ENCODE results near the gene NAV1. TPM values are rescaled to one million over a fixed set of nuclear protein-coding genes. Genes with fewer than 3 reads are reported as not detected.
A peak's percentile ranks its signal among the peaks of the same experiment; 100 is the strongest.

Gene NAV1
- total and polyA plus RNA-seq, 7 donors = 1.8 to 13.3 (median 8.4) TPM

- H3K27ac ChIP-seq = no peak overlapping the region
- H3K9me3 ChIP-seq = no peaks in the 10 kb centered on the region
- intact Hi-C loops (cut with DNase I) = no loop called here
- DNase-seq (no peak), ATAC-seq (no peak)
- no peaks in the 10 kb centered on the region for H3K27me3 ChIP-seq (ENCODE audit: insufficient read depth in 3 of 3, low read length in 2 of 3)
- TF ChIP-seq, protein P1, sequence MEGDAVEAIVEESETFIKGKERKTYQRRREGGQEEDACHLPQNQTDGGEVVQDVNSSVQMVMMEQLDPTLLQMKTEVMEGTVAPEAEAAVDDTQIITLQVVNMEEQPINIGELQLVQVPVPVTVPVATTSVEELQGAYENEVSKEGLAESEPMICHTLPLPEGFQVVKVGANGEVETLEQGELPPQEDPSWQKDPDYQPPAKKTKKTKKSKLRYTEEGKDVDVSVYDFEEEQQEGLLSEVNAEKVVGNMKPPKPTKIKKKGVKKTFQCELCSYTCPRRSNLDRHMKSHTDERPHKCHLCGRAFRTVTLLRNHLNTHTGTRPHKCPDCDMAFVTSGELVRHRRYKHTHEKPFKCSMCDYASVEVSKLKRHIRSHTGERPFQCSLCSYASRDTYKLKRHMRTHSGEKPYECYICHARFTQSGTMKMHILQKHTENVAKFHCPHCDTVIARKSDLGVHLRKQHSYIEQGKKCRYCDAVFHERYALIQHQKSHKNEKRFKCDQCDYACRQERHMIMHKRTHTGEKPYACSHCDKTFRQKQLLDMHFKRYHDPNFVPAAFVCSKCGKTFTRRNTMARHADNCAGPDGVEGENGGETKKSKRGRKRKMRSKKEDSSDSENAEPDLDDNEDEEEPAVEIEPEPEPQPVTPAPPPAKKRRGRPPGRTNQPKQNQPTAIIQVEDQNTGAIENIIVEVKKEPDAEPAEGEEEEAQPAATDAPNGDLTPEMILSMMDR (IDR thresholded peaks at IDR 0.05) = no peak
- 98 to 100% (median 98%) methylated on average over 1 of the region's 1 CpG for WGBS, 3 donors
- H3K4me3 ChIP-seq = no peak overlapping the region
- no peaks in the 10 kb centered on the region for H3K4me1 ChIP-seq
- no peaks in the 10 kb centered on the region for H3K36me3 ChIP-seq (ENCODE audit: insufficient read depth in 1 of 2, low read depth in 1 of 2)
Measured at GRCh38 chr1:201525193-201525778, 13.6 kb upstream of the NAV1 start.

DNA sequence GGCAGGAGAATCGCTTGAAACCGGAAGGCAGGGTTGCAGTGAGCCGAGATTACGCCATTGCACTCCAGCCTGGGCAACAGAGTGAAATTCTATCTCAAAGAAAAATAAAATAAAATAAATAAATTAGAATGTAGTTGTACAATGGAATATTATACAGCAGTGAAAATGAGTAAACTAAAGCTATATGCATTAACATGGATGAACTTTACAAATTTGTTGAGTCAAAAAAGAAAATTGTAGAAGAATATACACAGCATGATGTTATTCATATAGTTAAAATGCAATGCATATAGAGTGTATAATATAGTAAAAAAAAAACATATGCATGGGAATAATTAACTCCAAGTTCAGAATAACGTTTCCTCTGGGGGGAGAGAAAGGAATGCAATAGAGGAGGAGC, 11.0 kb upstream of the NAV1 start:
- Histone ChIP-seq H3K36me3 (ENCODE audit: insufficient read depth in 1 of 2, low read depth in 1 of 2) (no peaks in the 10 kb centered on the region), H3K27ac (no peak overlapping the region), H3K9me3 (no peaks in the 10 kb centered on the region), H3K27me3 (ENCODE audit: insufficient read depth in 3 of 3, low read length in 2 of 3) (no peaks in the 10 kb centered on the region), H3K4me1 (peaks cover 6% of the 10 kb centered on the region), H3K4me3 (no peak overlapping the region)
- intact Hi-C loops (cut with DNase I) = no loop called here
- no peak for ATAC-seq
- WGBS, 3 donors = 93 to 97% (median 93%) methylated on average over 5 of the region's 5 CpGs
- TF ChIP-seq, protein P1 (IDR thresholded peaks at IDR 0.05) = no peak
- DNase-seq = no peak

DNA sequence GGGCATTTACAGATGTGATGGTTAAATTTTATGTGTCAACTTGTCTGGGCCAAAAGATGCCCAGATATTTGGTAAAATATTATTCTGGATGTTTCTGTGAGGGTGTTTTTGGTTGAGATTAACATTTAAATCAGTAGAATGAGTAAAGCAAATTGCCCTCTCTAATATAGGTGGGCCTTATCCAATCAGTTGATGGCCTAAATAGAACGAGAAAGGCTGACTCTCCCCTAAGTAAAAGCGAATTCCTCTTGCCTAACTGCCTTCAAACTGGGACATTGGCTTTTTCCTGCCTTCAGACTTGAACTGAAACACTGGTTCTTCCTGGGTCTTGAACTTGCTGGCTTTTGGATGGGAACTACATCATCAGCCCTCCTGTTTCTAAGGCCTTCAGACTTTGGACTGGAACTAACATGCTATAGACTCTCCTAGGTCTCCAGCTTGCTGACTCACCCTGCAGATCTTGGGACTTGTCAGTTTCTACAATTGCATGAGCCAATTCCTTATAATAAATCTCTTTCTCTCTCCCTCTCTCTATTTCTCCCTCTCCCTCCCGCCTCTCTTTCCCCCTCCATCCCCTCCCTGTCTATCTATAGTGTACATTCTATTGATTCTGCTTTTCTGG, 10.2 kb upstream of the NAV1 start:
- Histone ChIP-seq H3K9me3 (no peaks in the 10 kb centered on the region), H3K36me3 (ENCODE audit: insufficient read depth in 1 of 2, low read depth in 1 of 2) (no peaks in the 10 kb centered on the region), H3K4me3 (no peak overlapping the region), H3K27ac (no peak overlapping the region), H3K4me1 (peaks cover 6% of the 10 kb centered on the region), H3K27me3 (ENCODE audit: insufficient read depth in 3 of 3, low read length in 2 of 3) (no peaks in the 10 kb centered on the region)
- no peak for ATAC-seq
- intact Hi-C loops (cut with DNase I) = no loop called here
- 88 to 95% (median 93%) methylated on average over 3 of the region's 3 CpGs for WGBS, 3 donors
- no peak for DNase-seq
- TF ChIP-seq, protein P1 (IDR thresholded peaks at IDR 0.05) = no peak

DNA sequence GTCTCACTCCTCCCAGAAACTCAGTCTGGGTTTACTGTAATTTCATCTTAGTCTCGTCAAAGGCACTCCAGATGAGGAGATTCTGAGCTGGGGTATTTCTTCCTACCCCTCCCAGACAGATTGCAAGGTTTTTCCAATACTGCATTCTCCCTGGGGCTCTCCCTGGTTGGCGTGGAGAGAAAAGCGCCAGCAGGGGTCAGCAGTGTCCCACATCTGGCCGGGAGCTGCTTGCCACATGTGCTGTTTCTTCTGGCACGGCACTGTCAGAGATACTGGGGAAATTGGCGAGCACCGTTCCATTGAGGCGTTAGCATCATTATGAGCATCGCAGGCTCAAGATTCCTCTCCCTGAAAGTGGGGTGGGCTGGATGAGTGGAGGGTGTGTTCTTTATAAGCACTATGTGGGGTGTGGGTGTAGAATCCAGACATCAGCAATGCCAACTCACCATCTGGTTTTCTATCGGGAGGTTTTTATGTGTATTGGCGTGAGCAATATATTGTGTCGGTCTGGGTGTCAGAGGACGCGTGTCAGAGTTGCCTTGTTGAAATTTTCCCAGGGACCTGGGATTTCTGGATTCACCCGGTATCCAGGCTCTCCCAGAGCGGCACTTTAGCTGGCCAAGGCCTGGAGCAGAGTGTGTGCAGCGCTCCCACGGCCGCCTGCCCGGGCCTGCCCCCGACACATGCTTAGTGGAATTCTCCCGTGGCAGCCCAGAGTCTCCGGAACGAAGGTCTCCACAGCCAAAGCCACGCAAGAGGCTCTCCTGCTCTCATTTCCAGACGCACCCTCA, 8.0 kb upstream of the NAV1 start:
- H3K4me1 ChIP-seq = peaks cover 9% of the 10 kb centered on the region
- 18 to 31% (median 26%) methylated on average over 24 to 26 of the region's 26 CpGs for WGBS, 3 donors
- no peaks in the 10 kb centered on the region for H3K9me3 ChIP-seq
- intact Hi-C loops (cut with DNase I) = no loop called here
- no peaks in the 10 kb centered on the region for H3K36me3 ChIP-seq (ENCODE audit: insufficient read depth in 1 of 2, low read depth in 1 of 2)
- H3K4me3 ChIP-seq = no peak overlapping the region
- TF ChIP-seq, protein P1 (IDR thresholded peaks at IDR 0.05) = peak; percentile 63
- DNase-seq (peak; percentile 88 to 91), ATAC-seq (peak; percentile 72 to 91 (median 78))
- H3K27ac ChIP-seq = peak overlapping the region; percentile 46
- H3K27me3 ChIP-seq (ENCODE audit: insufficient read depth in 3 of 3, low read length in 2 of 3) = peaks cover 0 to 9% (median under 1%) of the 10 kb centered on the region in 3 donors
